ENCODE results near the gene NFIX.

NFIX gene

DNA sequence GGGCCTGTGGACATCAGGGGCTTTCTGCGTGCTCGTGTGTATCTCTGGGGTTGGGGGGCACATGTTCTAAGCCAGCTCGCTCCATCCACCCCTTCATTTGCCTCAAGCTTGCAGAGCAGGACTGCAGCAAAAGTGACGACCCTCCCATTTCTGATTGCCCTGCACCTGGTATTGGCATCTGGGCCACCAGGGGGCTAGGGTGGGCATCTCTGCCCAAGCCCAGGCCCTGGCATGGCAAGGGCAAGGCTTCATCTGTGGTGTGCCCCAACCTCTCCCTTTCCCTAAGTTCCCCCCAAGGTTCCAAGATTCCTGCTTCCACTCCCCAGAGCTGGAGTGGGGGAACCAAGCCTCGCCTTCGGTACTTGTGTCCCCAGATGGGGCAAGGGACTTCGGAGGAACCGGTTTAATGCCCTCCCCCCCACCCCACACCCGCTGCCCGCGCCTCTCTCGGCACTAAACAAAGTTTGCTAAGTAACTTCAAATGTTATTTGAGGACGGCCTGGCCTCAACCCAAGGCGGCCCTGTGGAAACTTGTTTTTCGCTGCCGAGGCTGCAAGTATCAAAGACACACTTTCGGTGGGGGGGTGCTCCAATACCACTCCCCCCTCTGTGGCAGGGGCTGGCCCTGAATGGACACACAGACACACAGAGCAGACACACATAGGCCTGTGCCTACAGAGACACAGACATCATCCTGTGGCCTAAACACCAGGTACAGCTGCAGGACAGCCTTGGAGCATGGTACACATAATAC, 12.2 kb downstream of the NFIX start:
- no peak overlapping the region for H3K4me3 ChIP-seq (ENCODE audit: low read length)
- peaks cover 82% of the 10 kb centered on the region for H3K4me1 ChIP-seq (ENCODE audit: control insufficient read depth, insufficient read depth, low read length)
- no peaks in the 10 kb centered on the region for H3K9me3 ChIP-seq (ENCODE audit: control insufficient read depth, low read length)
- no peaks in the 10 kb centered on the region for H3K27me3 ChIP-seq (ENCODE audit: control insufficient read depth, insufficient read depth, low read length)
- H3K9ac ChIP-seq (ENCODE audit: low read length) = peak overlapping the region; percentile 39
- H3K36me3 ChIP-seq (ENCODE audit: control insufficient read depth, insufficient read depth, low read length) = no peaks in the 10 kb centered on the region

DNA sequence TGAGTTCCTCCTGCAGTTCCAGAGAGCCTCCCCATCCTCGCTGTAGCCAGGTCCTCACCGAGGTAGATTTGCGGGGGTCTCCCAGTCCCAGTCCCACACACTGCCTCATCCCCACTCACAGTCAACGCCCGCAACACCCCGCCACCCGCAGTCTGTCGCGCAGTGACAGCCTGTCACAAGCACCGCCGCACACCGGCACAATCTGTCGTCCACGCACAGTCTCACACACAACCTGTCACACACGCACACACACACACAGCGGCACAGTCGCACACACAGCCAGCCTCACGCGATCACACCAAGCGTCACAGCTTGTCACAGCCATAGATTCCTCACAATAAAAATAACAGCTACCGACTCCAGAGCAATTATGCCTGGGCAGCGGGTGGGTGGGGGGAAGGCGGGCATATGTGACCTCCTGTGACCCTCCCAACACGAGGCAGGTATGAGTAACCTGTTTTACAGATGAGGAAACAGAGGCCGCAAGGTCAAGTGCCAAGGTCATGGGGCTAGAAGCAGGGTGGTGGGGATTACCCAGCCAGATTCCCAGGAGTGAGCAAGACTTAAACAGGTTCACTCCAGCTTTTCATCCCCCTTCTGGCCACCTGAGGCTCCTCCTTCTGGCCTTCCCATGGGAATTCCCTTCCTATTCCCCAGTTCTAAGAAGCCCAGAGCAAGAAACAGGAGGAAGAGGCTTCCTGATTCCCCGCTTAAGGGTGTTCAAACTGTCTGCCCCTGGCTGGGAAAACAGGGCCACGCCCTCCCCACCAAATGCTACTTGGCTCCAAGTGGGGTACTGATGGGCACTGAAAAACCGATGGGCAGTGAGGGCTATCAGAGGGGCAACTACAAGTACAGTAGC, 13.9 kb downstream of the NFIX start:
- H3K4me1 ChIP-seq (ENCODE audit: control insufficient read depth, insufficient read depth, low read length) = peaks cover 75% of the 10 kb centered on the region
- no peak overlapping the region for H3K4me3 ChIP-seq (ENCODE audit: low read length)
- no peaks in the 10 kb centered on the region for H3K36me3 ChIP-seq (ENCODE audit: control insufficient read depth, insufficient read depth, low read length)
- no peaks in the 10 kb centered on the region for H3K27me3 ChIP-seq (ENCODE audit: control insufficient read depth, insufficient read depth, low read length)
- H3K9me3 ChIP-seq (ENCODE audit: control insufficient read depth, low read length) = no peaks in the 10 kb centered on the region
- no peak overlapping the region for H3K9ac ChIP-seq (ENCODE audit: low read length)

DNA sequence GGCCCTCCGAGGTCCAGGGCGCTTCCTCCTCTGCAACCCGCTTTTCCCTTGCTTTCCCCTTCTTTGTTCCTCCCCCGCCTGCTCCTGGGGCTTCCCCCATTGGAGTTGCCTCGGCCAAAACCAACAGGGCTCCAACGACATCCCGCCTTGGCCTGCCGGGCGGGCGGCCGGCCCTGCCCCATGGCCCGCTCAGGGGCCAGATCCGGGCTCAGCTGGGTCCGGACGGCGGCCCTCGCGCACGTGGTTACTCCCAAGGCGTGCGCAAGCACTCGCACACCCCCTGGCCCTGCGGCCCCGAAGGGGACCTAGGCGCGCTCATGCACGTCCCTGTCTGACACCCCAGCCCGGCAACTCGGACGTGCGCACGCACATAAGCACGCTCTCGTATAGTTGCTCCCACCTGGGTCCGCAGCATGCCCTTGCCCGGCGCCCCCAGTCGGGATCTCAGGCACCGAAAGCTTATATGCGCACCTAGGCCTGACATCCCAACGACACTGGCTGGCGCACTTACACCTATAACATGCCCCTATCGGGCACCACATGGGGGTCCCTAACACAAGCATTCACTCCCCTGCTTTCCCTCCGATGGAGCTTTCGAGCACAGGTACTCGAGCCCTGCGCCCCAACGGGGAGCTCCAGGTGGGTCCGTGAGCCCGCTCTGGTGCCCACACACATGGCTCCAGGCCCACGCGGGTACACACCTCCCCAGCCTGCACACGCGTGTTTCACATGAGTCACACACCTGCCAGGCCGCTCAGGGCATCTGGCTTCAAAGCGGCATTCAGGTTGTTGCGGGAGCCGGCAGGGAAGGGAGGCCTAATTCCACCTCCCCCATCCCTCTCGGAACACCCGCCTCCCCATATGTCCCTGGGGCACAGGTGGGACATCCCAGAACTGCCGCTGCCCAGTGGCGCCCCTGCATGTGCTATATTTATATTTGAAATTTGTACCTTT, 15.0 kb downstream of the NFIX start:
- no peaks in the 10 kb centered on the region for H3K36me3 ChIP-seq (ENCODE audit: control insufficient read depth, insufficient read depth, low read length)
- H3K27me3 ChIP-seq (ENCODE audit: control insufficient read depth, insufficient read depth, low read length) = no peaks in the 10 kb centered on the region
- H3K9me3 ChIP-seq (ENCODE audit: control insufficient read depth, low read length) = no peaks in the 10 kb centered on the region
- peaks cover 73% of the 10 kb centered on the region for H3K4me1 ChIP-seq (ENCODE audit: control insufficient read depth, insufficient read depth, low read length)
- H3K9ac ChIP-seq (ENCODE audit: low read length) = no peak overlapping the region
- H3K4me3 ChIP-seq (ENCODE audit: low read length) = no peak overlapping the region

DNA sequence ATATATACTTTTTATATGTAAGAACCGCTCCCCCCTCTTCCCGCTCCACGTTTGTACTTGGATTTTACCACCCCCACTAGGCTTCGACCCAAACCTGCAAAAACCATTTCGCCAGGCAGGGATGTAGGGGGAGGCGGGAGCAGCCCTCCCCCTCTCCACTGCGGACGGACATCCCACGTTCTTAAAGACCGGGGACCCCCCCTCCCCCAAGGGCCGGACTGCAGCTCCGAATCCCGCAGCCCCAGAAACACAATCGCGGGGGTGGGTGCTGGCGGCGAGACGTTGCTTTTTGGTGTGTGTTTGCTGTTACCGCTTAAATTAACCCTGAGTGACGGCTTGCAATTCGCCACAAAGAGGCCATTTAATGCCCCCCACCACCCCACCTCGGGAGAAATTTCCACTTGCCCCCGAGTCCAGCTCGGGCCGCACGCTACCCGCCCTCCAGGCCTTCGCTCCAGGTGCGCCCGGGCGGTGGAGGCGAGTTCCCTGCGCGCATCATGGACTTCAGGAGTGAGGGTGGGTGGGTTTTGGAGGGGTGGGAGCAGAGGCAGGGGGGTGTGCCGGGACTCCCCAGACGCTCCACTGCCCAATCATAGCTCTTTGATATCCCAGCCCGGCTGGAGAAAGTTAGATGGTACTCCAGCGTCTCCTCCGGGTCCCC, 15.8 kb downstream of the NFIX start:
- H3K9ac ChIP-seq (ENCODE audit: low read length) = no peak overlapping the region
- H3K4me1 ChIP-seq (ENCODE audit: control insufficient read depth, insufficient read depth, low read length) = peaks cover 73% of the 10 kb centered on the region
- no peaks in the 10 kb centered on the region for H3K27me3 ChIP-seq (ENCODE audit: control insufficient read depth, insufficient read depth, low read length)
- H3K4me3 ChIP-seq (ENCODE audit: low read length) = no peak overlapping the region
- no peaks in the 10 kb centered on the region for H3K36me3 ChIP-seq (ENCODE audit: control insufficient read depth, insufficient read depth, low read length)
- H3K9me3 ChIP-seq (ENCODE audit: control insufficient read depth, low read length) = no peaks in the 10 kb centered on the region

DNA sequence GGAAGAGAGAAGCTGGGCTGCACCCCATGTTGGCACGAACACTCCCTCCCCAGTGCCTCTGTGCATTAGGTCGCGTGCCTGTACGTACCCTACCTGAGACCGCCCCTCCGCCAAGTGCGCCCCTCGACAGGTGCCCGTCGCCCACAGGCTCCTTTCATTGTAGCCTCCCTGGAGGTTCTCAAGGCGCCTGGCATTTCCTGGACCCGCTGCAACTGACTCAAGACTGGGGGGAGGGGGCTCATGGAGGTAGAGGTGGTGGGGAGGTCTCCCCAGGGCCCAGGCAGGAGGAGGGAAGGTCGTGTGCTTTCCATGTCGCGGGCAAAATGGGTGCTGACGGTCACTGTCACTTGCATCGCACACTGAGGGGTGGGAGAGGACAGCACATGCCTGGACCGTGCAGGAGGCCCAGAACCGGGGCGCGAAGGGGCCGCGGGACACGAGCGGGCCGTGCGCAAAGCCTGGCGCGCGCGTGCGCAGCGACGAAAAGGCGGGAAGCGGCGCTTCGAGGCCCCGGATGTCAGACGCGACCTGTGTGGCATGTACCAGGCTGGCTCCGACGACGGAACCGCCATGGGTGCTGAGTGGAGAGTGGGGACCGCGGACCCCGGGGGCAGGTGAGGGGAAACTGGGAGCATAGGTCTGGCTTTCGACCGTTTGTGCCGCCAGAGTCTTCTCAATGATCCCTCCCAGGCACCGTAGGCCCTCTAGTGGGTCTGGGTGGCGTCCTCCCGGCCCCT, 16.5 kb downstream of the NFIX start:
- Histone ChIP-seq H3K9me3 (ENCODE audit: control insufficient read depth, low read length) (no peaks in the 10 kb centered on the region), H3K9ac (ENCODE audit: low read length) (no peak overlapping the region), H3K27me3 (ENCODE audit: control insufficient read depth, insufficient read depth, low read length) (no peaks in the 10 kb centered on the region), H3K4me1 (ENCODE audit: control insufficient read depth, insufficient read depth, low read length) (peaks cover 71% of the 10 kb centered on the region), H3K36me3 (ENCODE audit: control insufficient read depth, insufficient read depth, low read length) (no peaks in the 10 kb centered on the region), H3K4me3 (ENCODE audit: low read length) (no peak overlapping the region)

DNA sequence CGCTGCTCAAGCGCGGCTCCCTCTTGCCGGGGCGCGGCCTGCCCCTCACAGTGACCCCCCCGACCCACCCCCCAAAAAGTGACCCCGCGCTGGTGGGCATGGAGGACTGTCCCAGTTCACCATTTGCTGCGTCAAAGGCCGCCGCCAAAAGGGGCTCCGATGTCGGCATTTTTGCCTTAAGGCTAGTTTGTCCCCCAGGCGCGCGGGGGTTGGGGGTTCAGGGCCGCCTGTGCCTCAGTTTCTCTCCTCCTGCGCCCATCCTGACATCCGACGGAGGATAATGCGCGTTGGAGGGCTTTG, 17.1 kb downstream of the NFIX start:
- Histone ChIP-seq H3K9me3 (ENCODE audit: control insufficient read depth, low read length) (no peaks in the 10 kb centered on the region), H3K4me3 (ENCODE audit: low read length) (no peak overlapping the region), H3K9ac (ENCODE audit: low read length) (peak overlapping the region; percentile 59)

DNA sequence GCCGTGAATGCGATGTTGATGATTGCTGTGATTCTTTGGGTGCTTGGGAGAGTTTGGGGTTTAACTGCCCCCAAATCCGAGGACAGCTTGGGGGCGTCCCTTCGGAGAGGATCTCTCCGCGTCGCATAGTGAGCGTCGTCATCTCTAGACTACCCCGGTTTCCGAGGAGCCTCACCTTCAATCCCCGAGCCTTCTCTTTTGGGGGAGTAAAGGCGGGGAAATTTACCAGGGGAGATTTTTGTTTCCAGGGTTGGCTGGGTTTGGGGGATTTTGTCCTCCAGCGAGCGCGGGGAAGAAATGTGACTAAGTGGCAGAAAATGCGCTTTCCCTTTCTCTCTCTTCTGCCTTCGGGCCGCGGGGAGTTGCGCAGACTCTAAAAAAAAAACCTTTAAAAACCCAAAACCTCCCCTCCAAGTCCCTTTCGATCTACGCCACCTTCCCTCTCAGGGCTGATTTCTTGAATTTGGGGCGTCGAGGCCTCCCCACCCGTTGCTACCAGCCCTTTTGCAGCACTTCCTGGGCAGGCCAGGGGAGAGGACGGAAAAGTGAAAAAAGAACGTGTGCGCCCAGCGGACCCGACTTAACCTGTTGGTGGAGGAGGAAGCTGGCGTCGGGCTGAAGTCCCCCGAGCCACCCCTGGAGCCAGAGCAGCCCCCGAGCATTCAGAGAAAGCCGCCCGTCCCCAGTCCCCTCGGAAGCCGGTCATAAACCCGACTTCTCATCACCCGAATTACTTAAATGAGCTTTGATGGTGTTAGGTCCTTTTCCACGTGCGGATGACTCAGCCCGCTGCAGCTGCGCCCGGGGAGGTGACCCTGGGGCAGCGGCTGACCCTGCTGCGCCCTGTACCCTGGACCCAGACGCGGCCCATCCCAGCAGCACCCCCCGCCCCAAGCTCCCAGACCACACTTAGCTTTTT, 17.7 kb downstream of the NFIX start:
- Histone ChIP-seq H3K4me3 (ENCODE audit: low read length) (no peak overlapping the region), H3K9me3 (ENCODE audit: control insufficient read depth, low read length) (no peaks in the 10 kb centered on the region), H3K4me1 (ENCODE audit: control insufficient read depth, insufficient read depth, low read length) (peaks cover 71% of the 10 kb centered on the region), H3K9ac (ENCODE audit: low read length) (peak overlapping the region; percentile 59), H3K36me3 (ENCODE audit: control insufficient read depth, insufficient read depth, low read length) (no peaks in the 10 kb centered on the region), H3K27me3 (ENCODE audit: control insufficient read depth, insufficient read depth, low read length) (no peaks in the 10 kb centered on the region)

More for the DNA sequence above, 17.1 kb downstream of the NFIX start:
- Histone ChIP-seq H3K4me1 (ENCODE audit: control insufficient read depth, insufficient read depth, low read length) (peaks cover 70% of the 10 kb centered on the region), H3K36me3 (ENCODE audit: control insufficient read depth, insufficient read depth, low read length) (no peaks in the 10 kb centered on the region), H3K27me3 (ENCODE audit: control insufficient read depth, insufficient read depth, low read length) (no peaks in the 10 kb centered on the region)

DNA sequence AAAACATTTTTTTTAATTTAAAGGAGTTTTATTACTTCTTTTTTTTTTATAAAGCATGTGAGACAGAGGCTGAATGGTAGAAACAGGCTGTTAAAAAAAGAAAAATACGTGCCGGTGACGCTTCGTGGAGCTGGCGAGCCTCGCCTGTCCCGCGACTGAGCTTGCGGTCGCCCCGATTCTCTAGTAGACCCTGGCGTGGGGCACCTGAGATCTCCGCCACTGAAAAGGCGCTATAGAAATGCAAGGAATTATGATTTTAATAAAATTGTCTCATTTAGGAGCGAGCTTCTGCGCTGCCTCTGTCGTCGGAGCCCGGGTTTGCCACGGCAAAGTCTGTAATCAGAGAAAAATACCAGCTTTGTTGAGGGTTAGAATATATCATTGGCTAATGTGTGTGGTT, 18.4 kb downstream of the NFIX start:
- H3K4me1 ChIP-seq (ENCODE audit: control insufficient read depth, insufficient read depth, low read length) = peaks cover 69% of the 10 kb centered on the region
- no peak overlapping the region for H3K4me3 ChIP-seq (ENCODE audit: low read length)
- H3K9ac ChIP-seq (ENCODE audit: low read length) = peak overlapping the region; percentile 47
- H3K27me3 ChIP-seq (ENCODE audit: control insufficient read depth, insufficient read depth, low read length) = no peaks in the 10 kb centered on the region
- no peaks in the 10 kb centered on the region for H3K9me3 ChIP-seq (ENCODE audit: control insufficient read depth, low read length)
- H3K36me3 ChIP-seq (ENCODE audit: control insufficient read depth, insufficient read depth, low read length) = no peaks in the 10 kb centered on the region

DNA sequence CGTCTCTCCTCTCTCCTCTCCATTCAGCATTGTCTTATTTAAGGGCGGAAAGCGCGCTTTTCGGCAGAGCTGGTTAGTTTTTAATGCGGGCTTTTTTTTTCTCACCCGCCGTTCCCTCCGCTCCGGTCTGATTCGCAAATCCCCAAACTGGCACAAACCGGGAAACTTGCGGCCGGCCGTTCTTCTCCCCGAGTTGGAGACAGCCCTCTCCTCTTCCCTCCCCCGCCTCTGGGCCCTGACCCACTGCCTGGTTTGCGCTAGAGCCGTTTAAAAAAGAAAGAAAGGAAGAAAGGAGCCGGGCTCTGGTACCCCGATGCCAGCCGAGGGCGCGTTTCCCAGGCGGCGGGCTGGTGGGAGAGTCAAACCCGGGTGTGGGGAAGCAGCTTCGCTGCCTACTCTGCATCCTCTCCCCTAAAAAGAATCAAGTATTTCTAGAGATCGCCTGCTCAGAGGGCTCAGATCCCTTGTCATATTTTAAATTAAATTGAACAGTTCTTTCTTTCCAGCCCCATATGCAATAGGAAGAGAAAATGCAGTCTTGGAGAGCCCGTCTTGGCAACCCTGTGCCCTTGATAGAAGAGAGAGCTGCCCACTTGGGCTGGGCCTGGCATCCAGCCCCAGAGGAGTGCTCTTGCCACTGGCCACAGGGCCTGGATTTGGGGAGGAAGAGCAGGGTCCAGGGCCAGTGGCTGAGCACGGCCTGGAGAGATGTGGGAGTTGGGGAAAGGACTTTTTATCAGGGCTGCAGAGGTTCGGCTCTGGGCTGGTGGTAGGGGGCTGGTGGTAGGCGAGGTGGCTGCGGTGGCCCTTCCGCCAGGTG, 19.0 kb downstream of the NFIX start:
- H3K9ac ChIP-seq (ENCODE audit: low read length) = peak overlapping the region; percentile 47
- H3K27me3 ChIP-seq (ENCODE audit: control insufficient read depth, insufficient read depth, low read length) = no peaks in the 10 kb centered on the region
- no peaks in the 10 kb centered on the region for H3K36me3 ChIP-seq (ENCODE audit: control insufficient read depth, insufficient read depth, low read length)
- H3K4me1 ChIP-seq (ENCODE audit: control insufficient read depth, insufficient read depth, low read length) = peaks cover 69% of the 10 kb centered on the region
- H3K4me3 ChIP-seq (ENCODE audit: low read length) = no peak overlapping the region
- H3K9me3 ChIP-seq (ENCODE audit: control insufficient read depth, low read length) = no peaks in the 10 kb centered on the region

DNA sequence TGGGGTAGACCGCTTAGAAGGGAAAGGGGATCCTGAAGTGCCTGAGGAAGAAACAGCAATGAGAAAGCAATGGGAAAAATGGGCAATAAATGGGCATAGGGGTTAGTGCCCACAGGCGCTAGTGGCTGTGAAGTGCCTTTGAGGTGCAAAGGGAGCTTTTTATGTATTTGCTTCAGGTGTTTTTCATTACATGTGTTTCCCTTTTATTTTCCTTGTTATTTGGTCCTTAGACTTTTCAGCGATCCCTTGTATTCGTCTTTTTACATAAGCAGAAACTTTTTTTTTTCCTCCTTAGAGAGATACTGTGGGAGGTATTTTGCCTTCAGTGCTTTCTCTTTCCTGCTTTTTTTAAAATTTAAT, 19.6 kb downstream of the NFIX start:
- no peaks in the 10 kb centered on the region for H3K27me3 ChIP-seq (ENCODE audit: control insufficient read depth, insufficient read depth, low read length)
- peaks cover 67% of the 10 kb centered on the region for H3K4me1 ChIP-seq (ENCODE audit: control insufficient read depth, insufficient read depth, low read length)
- no peaks in the 10 kb centered on the region for H3K9me3 ChIP-seq (ENCODE audit: control insufficient read depth, low read length)
- peak overlapping the region; percentile 39 for H3K9ac ChIP-seq (ENCODE audit: low read length)
- H3K36me3 ChIP-seq (ENCODE audit: control insufficient read depth, insufficient read depth, low read length) = no peaks in the 10 kb centered on the region
- no peak overlapping the region for H3K4me3 ChIP-seq (ENCODE audit: low read length)
